Osteoblast (primary cell): ENCODE data around the gene TMCC1. TPM values are rescaled to one million over a fixed set of nuclear protein-coding genes. Genes with fewer than 3 reads are reported as not detected.
"Not testable (repeated sequence)": the region's sequence is repeated elsewhere in the genome, so short reads cannot be mapped to it uniquely, and the experiment has no call there.

ENCODE experiments used
- DNase-seq: peaks from one replicate; pipeline ENCODE4 v3.0.0; 2011; ENCODE audit warnings: low spot score, mixed read lengths; ENCODE audit not compliant: insufficient read length; ENCODE audit errors: missing footprints
- H2AFZ ChIP-seq: 2 replicates; pipeline ENCODE4 v1.6.0; 2011; ENCODE audit warnings: mild to moderate bottlenecking, low read length
- H3K27ac ChIP-seq: 2 replicates; pipeline ENCODE4 v1.5.1; 2011; ENCODE audit warnings: mild to moderate bottlenecking, low read depth, low read length, moderate library complexity
- H3K27me3 ChIP-seq: 2 replicates; pipeline ENCODE4 v1.6.0; 2012; ENCODE audit warnings: mild to moderate bottlenecking, control low read depth, inconsistent platforms, low read length, moderate library complexity; ENCODE audit not compliant: insufficient read depth
- H3K36me3 ChIP-seq: 2 replicates; pipeline ENCODE4 v1.5.1; 2011; ENCODE audit warnings: mild to moderate bottlenecking, low read length, control low read depth, moderate library complexity; ENCODE audit not compliant: insufficient read depth
- H3K4me1 ChIP-seq: 2 replicates; pipeline ENCODE4 v1.5.1; 2011; ENCODE audit warnings: mild to moderate bottlenecking, low read length, control low read depth, moderate library complexity; ENCODE audit not compliant: insufficient read depth
- H3K4me2 ChIP-seq: 2 replicates; pipeline ENCODE4 v1.6.0; 2011; ENCODE audit warnings: mild to moderate bottlenecking, low read length; ENCODE audit not compliant: insufficient read depth
- H3K4me3 ChIP-seq: fragments of 200-600 bp; sonication (generic); 3 replicates; pipeline ENCODE4 v1.5.1; 2012; ENCODE audit warnings: mild to moderate bottlenecking, low read length, inconsistent platforms; ENCODE audit not compliant: insufficient read depth
- H3K79me2 ChIP-seq: 2 replicates; pipeline ENCODE4 v1.6.0; 2012; ENCODE audit warnings: mild to moderate bottlenecking, low read length, control low read depth, inconsistent platforms; ENCODE audit not compliant: insufficient read depth
- H3K9me3 ChIP-seq: 2 replicates; pipeline ENCODE4 v1.5.1; 2011; ENCODE audit warnings: low read depth, low read length, control low read depth
- H4K20me1 ChIP-seq: 2 replicates; pipeline ENCODE4 v1.6.0; 2012; ENCODE audit warnings: mild to moderate bottlenecking, low read length, control low read depth; ENCODE audit not compliant: insufficient read depth
- CTCF ChIP-seq: IDR thresholded peaks from 2 replicates; pipeline ENCODE4 v1.5.1; 2011; ENCODE audit warnings: mild to moderate bottlenecking, low read depth, low read length, moderate library complexity; ENCODE audit errors: extremely low read depth
- total RNA-seq: library from RNA; depleted of rRNA; stranded (reverse); fragments of >200 nt; gene quantifications from 2 replicates; pipeline ENCODE4 v1.2.3, GENCODE V29; 2012

Gene TMCC1
- total RNA-seq, 1 donor: 17.4 TPM

DNA sequence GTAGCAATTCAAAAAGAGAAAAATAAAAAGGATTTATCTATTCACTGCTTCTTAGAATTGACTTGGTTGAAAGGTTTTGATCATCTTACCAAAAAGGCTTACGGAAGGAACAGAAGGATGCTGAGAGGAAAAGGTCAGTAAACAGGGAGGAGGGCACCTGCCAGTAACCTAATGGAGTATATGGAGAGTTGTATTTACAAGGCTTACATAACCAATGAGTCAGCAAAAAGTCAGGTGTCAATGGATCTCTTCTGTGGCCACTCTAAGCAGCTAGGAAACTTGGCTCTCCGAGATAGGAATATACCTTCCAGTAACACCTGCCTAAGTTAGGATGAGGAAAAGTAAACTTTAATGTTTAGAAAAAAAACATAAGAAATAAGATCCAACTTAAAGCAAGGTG is 206.6 kb downstream of the TMCC1 start:
- H3K36me3 ChIP-seq: no peaks in the 10 kb centered on the region
- DNase-seq: no peak
- H2AFZ ChIP-seq: no peak overlapping the region
- no peaks in the 10 kb centered on the region for H3K27me3 ChIP-seq
- peaks cover 7% of the 10 kb centered on the region for H4K20me1 ChIP-seq
- no peak for TF ChIP-seq CTCF
- H3K27ac ChIP-seq: no peak overlapping the region
- no peaks in the 10 kb centered on the region for H3K9me3 ChIP-seq
- no peak overlapping the region for H3K4me2 ChIP-seq
- peaks cover 11% of the 10 kb centered on the region for H3K4me1 ChIP-seq
- no peak overlapping the region for H3K4me3 ChIP-seq
- peaks cover 9% of the 10 kb centered on the region for H3K79me2 ChIP-seq

GRCh38 chr3:129684270-129684669 is 209.2 kb downstream of the TMCC1 start:
- DNase-seq: no peak
- H3K79me2 ChIP-seq: peaks cover 9% of the 10 kb centered on the region
- no peaks in the 10 kb centered on the region for H3K9me3 ChIP-seq
- no peak for TF ChIP-seq CTCF
- no peaks in the 10 kb centered on the region for H3K36me3 ChIP-seq
- H3K4me3 ChIP-seq: no peak overlapping the region
- H2AFZ ChIP-seq: no peak overlapping the region
- H3K27ac ChIP-seq: no peak overlapping the region
- H4K20me1 ChIP-seq: peaks cover 12% of the 10 kb centered on the region
- no peaks in the 10 kb centered on the region for H3K27me3 ChIP-seq
- H3K4me1 ChIP-seq: peaks cover 11% of the 10 kb centered on the region
- H3K4me2 ChIP-seq: no peak overlapping the region

GRCh38 chr3:129683201-129683600 is 210.3 kb downstream of the TMCC1 start:
- no peak overlapping the region for H3K4me3 ChIP-seq
- peaks cover 9% of the 10 kb centered on the region for H3K79me2 ChIP-seq
- H3K27ac ChIP-seq: no peak overlapping the region
- H2AFZ ChIP-seq: no peak overlapping the region
- no peak for DNase-seq
- H3K36me3 ChIP-seq: no peaks in the 10 kb centered on the region
- H3K9me3 ChIP-seq: no peaks in the 10 kb centered on the region
- no peak for TF ChIP-seq CTCF
- no peaks in the 10 kb centered on the region for H3K27me3 ChIP-seq
- no peak overlapping the region for H3K4me2 ChIP-seq
- H3K4me1 ChIP-seq: peaks cover 3% of the 10 kb centered on the region
- H4K20me1 ChIP-seq: peaks cover 12% of the 10 kb centered on the region

DNA sequence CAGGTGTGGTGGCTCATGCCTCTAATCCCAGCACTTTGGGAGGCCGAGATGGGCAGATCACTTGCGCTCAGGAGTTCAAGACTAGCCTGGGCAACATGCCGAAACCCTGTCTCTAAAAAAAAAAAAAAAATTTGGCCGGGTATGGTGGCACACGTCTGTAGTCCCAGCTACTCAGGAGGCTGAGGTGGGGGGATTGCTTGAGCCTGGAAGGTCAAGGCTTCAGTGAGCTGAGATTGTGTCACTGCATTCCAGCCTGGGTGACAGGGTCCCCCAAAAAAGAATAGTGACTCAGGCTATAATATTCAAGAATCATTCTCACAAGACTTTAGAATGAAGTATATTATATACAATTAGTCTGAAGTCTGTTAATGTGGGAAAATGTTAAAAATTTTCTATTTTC is 216.5 kb downstream of the TMCC1 start:
- Histone ChIP-seq H2AFZ (no peak overlapping the region), H3K36me3 (no peaks in the 10 kb centered on the region), H3K4me2 (no peak overlapping the region), H3K27ac (no peak overlapping the region), H3K79me2 (peaks cover 2% of the 10 kb centered on the region), H3K4me3 (no peak overlapping the region), H3K4me1 (no peaks in the 10 kb centered on the region), H3K27me3 (no peaks in the 10 kb centered on the region), H3K9me3 (no peaks in the 10 kb centered on the region), H4K20me1 (peaks cover 11% of the 10 kb centered on the region)
- DNase-seq: no peak
- TF ChIP-seq CTCF: no peak

DNA sequence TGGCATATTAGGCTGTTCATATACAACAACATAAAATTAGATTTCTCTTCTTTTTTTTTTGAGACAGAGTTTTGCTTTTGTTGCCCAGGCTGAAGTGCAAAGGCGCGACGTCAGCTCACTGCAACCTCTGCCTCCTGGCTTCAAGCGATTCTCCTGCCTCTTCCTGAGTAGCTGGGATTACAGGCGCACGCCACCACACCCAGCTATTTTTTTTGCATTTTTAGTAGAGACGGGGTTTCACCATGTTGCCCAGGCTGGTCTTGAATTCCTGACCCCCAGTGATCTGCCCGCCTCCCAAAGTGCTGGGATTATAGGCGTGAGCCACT is 218.8 kb downstream of the TMCC1 start:
- not testable (repeated sequence) for H3K36me3 ChIP-seq, H3K9me3 ChIP-seq, H3K4me2 ChIP-seq, H3K4me3 ChIP-seq, DNase-seq, H2AFZ ChIP-seq, H4K20me1 ChIP-seq, H3K4me1 ChIP-seq, H3K27me3 ChIP-seq, H3K27ac ChIP-seq, H3K79me2 ChIP-seq
